OCI-LY7 (cell line): ENCODE measurements around the gene ANKMY1.

Source experiments
- EZH2phosphoT487 ChIP-seq: fragments of 200-600 bp; sonication (generic); IDR thresholded peaks from 2 replicates; pipeline ENCODE4 v1.6.1; 2018; ENCODE audit warnings: low read depth, borderline replicate concordance, mild to moderate bottlenecking, mixed run types, antibody characterized with exemption, low read length, moderate library complexity, mixed read lengths
- TF ChIP-seq, protein P1 (sequence below): fragments of 200-600 bp; sonication (generic); conservative IDR thresholded peaks from 2 replicates; pipeline ENCODE4 v1.5.1; 2014; ENCODE audit warnings: mild to moderate bottlenecking, antibody characterized with exemption, low read length, moderate library complexity, mixed read lengths

DNA sequence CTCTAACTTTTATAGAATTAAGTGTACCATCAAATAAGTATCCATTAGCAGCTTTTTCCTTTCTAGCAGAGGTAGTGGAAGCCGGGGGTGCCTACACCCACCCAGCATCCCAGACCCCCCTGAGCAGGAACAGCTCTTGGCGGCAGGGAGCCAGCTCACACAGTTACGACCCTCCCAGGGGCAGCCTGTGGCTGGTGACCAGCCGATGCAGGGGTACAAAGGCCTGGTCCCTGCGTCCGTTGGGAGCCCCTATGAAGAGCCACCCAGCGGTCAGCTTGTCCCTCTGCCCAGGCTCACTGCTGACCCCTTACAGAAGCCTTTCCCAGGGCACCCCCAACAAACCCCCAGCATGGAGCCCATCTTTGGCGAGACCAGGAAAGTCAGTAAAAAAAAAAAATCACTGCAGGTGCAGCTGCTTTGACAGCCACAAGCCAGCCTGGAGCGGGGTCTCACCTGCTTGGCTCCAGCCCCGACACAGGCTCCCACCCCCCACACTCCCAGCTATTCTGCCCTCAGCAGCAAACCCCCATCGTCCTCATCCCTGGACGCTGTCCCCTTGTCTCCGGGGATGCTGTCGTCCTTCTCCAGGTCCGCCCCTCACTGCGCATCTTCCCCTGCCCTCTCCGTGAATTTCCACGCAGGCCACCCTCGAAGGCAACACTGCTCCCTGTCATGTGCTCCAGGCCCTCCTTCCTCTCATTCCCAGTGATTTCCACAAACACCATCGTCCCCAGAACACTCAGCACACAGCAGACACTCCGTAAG lies 79.3 kb downstream of the ANKMY1 start:
- TF ChIP-seq, protein P1, sequence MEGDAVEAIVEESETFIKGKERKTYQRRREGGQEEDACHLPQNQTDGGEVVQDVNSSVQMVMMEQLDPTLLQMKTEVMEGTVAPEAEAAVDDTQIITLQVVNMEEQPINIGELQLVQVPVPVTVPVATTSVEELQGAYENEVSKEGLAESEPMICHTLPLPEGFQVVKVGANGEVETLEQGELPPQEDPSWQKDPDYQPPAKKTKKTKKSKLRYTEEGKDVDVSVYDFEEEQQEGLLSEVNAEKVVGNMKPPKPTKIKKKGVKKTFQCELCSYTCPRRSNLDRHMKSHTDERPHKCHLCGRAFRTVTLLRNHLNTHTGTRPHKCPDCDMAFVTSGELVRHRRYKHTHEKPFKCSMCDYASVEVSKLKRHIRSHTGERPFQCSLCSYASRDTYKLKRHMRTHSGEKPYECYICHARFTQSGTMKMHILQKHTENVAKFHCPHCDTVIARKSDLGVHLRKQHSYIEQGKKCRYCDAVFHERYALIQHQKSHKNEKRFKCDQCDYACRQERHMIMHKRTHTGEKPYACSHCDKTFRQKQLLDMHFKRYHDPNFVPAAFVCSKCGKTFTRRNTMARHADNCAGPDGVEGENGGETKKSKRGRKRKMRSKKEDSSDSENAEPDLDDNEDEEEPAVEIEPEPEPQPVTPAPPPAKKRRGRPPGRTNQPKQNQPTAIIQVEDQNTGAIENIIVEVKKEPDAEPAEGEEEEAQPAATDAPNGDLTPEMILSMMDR: no peak
- TF ChIP-seq EZH2phosphoT487: no peak
